Cortex of kidney (tissue), 1 donor: ENCODE data around the gene LRRC72.
"Not testable (repeated sequence)": the region's sequence is repeated elsewhere in the genome, so short reads cannot be mapped to it uniquely, and the experiment has no call there.

Experiments
- DNase-seq: peaks from one replicate; lab custom pipeline; 2025; lab: John Stamatoyannopoulos, UW

The LRRC72 gene

DNA sequence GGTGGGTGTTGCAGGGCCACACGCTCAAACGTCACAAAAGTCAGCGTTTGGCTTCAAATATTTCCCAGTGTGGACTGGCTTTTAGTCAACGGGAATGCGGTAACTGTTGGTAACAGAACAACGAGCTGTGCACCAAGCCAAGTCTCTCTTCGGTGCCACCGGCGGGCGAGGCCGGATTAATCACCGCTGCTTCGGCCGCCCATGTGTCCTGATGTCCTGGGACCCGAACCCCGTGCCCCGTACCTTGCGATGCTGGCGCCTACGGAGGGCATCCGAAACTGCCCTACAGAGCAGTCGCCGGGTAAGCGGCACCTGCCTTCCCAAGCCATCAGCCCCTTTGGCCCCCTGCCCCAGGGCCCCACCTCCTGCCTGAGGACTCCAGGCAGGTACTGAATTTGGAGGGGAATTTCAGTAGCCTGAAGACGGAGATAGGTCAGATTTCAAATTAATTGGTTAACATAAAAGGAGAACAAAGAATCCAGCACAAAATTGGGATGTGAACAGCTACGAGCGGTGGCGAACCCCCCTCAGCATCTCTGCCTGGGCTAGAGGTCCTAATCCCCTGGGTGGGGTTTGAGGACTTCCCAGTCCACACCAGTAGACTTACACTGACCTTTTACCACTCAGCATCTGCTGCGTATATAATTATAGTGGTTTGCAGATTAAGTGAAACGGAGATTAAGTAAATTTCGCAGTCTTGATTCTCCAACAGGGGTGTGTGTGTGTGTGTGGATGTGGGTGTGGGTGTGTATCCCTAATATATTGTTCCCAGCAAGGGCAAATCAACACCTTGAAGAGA, at the start of gene LRRC72:
Gene LRRC72 (plus strand): TSS at position 84 of the 799 bp plus-strand sequence. CDS start 128 bp downstream, at position 212.
- DNase-seq: no peak

GRCh38 chr7:16479161-16479560, 47.5 kb upstream of the LRRC72 start:
- DNase-seq: no peak

GRCh38 chr7:16479591-16479990, 47.0 kb upstream of the LRRC72 start:
- no peak for DNase-seq

GRCh38 chr7:16484453-16485158, 42.0 kb upstream of the LRRC72 start:
- no peak for DNase-seq

DNA sequence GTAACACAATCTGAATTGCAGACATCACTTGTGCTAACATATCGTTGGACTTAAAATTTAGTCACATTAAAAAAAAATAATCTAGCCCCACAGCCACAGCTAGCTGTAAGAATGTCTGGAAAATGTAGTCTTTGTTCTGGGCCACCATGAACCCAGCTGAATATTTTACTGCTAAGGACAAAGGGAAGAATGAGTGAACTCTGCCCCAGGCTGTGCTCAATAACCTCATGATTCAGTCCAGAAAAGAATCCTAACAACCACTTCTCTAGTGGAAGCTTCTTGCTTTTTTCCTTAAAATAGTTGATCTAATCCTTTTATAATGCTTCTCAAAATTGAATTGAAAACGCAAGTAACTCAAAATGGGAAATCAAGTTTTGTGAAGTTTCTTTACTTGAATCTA, 35.5 kb upstream of the LRRC72 start:
- DNase-seq: no peak

GRCh38 chr7:16492513-16493062, 34.0 kb upstream of the LRRC72 start:
- no peak for DNase-seq

DNA sequence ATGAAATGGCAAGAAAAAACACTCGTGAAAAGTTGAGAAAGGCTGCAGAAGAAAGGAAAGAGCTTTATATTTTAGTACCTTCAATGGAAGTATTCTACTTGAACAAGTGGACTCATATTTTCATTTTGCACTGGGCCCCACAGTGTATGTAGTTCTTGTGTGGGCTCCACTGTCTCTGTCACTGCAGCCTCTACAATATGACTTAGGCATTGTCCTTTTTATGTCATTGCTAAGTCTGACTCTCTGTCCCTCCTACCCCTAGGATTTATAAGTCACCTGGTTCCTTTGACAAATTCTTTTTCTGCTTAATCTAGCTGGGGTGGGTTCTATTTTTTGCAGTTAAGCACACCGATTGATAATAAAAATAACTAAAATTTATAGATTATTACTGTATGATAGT, 33.4 kb upstream of the LRRC72 start:
- DNase-seq: no peak

- DNase-seq: no peak
Measured at GRCh38 chr7:16494551-16494950, 32.1 kb upstream of the LRRC72 start.

GRCh38 chr7:16494955-16495719, 31.5 kb upstream of the LRRC72 start:
- no peak for DNase-seq

GRCh38 chr7:16498122-16498521, 28.5 kb upstream of the LRRC72 start:
- DNase-seq: no peak

- no peak for DNase-seq
Measured at GRCh38 chr7:16502303-16502702, 24.3 kb upstream of the LRRC72 start.

DNA sequence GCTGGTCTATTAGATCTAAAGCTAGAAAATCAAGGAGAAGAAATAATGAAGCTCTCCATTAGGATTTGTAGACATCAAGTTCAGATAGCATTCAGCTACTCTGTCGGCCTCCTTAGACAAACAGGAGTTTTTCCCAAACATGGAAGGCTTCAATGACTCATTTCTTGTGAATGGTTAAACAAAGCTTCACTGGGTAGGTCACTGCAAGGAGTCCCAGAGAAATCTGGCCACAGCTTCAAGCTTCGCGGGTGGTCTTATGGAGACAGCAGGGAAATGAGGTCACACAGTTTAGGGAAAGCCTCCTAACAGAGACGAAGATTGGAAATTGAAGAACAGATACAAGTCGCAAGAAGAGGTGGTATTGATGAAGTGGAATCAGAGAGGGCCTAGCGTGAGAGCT, 22.6 kb upstream of the LRRC72 start:
- no peak for DNase-seq

GRCh38 chr7:16506422-16506821, 20.2 kb upstream of the LRRC72 start:
- not testable (repeated sequence) for DNase-seq

DNA sequence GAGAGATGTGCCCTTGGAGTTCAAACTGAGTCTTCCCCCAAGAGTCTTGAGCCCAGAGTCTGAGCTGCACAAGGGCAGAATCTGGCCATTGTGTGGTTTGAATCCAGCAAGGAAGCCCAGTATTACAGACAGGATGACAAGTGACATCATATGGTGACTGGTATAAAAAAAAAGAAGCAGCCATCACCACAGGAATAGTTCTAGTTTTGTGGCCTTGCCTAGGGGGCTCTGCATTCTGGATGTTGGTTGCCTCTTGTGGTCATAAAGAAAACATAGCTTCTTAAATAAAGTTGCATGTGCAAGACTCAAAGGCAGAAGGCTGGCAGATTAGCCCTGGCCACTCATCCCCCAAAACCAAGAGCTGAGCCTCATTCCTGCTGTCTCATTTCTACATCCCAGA, 16.8 kb upstream of the LRRC72 start:
- DNase-seq: no peak

DNA sequence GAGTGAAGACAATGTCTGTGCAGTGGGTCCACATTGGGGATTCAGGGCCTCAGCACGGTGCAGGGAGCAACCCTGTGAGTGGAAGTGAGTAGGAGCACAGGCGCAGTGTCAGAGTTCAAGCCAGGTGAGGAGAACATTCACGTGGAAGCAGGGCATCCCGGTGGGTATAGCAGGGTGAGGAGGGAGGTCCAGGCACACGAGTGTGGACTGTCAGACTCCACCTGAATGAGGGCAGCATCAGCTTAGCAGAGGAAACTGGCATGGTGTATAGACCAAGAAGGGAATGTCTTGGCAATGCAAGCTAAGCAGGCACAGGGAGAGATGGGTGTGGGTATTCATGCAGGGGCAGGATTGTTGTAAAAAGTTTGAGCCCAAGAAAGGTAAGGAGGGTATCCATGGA, 15.3 kb upstream of the LRRC72 start:
- no peak for DNase-seq

GRCh38 chr7:16512097-16512496, 14.5 kb upstream of the LRRC72 start:
- no peak for DNase-seq

- no peak for DNase-seq
Measured at GRCh38 chr7:16514271-16514670, 12.4 kb upstream of the LRRC72 start.

DNA sequence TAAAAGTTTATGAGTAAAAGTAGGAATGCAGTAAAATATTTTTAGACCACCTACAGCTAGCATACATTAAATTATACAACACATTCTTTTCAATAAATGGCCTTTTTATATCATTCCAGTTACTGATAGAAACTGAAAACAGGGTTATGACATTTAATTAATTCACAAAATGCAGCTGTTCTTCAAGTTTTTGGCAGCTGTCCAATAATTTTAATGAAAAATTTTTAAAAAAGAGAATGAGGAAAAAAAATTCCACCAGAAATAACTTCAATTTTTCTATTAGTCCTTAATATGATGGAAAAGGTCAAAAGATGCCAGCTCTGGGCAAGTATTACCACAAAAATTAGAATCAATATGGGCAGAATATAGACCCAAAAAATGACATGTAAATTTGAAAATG, 11.9 kb upstream of the LRRC72 start:
- no peak for DNase-seq

DNA sequence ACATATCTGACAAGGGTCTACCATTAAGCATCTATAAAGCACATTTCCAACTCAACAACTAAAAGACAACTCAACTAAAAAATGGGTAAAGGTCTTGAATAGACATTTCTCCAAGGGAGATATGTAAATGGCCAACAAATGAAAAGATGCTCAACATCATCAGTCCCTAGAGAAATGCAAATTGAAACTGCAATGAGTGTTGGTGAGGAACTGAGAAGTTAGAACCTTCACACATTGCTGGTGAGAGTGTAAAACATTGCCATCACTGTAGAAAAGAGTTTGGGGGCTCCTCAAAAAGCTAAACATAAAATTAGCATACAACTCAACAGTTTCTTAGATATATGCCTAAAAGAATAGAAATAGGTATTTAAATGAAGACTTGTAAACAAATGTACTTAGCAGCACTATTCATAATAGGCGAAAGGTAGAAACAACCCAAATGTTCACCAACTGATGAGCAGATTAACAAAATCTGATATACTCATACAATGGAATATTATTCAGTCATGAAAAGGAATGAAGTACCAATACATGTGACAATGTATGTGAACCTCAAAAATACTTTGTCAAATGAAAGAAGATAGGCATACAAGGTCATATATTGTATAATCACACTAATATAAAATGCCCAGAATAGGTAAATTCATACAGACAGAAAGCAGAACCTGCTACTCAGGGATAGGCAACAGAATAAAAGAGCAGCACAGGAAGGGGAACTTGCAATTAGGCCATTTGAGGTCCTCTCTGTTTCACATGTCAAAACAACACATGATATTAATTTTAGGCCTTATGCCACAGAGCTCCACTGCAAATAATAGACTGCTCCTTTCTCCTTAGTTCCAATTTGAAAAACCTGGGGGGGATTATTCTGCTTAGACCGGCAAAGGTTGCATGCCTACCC, 10.6 kb upstream of the LRRC72 start:
- no peak for DNase-seq

- not testable (repeated sequence) for DNase-seq
Measured at GRCh38 chr7:16519985-16520384, 6.6 kb upstream of the LRRC72 start.

DNA sequence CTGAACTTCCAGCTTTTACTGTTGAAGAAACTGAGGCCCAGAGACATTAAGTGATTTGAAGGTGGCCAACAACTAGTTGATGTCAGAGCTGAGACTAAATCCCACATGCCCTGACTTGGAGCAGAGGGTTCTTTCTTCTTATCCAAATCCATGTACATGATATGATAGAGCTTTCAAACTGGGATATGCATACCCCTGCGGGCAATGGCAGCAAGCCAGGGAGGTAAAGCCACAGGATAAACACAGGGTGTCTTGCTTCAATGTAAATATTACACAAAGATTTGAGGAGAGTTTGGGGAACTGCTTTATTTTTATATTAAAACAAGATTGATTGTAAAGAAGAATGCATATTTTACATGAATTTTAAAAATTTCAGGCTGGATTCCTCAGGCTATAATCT, 2.3 kb upstream of the LRRC72 start:
- DNase-seq: no peak
